PFSK-1 (cell line): Measurements from ENCODE around the gene EMC1.

Experiments used
- FOXP2 ChIP-seq: optimal IDR thresholded peaks from 2 replicates; pipeline ENCODE3; 2011; ENCODE audit warnings: borderline replicate concordance, control low read depth, inconsistent platforms; ENCODE audit not compliant: insufficient read depth; ENCODE audit errors: extremely low read length, extremely low read depth
- POLR2AphosphoS5 ChIP-seq: IDR thresholded peaks from 2 replicates; pipeline ENCODE4 v1.6.1; 2012; ENCODE audit warnings: low read depth, mild to moderate bottlenecking, control low read depth, low read length, moderate library complexity
- REST ChIP-seq, 2 experiments: IDR thresholded peaks; 2 replicates each; pipeline versions ENCODE4 v1.6.1 to v1.8.0; 2011 to 2012; ENCODE audit warnings: low read depth in 2 of 2, low read length in 2 of 2, control low read depth in 1 of 2, inconsistent platforms in 1 of 2, mild to moderate bottlenecking in 1 of 2, moderate library complexity in 1 of 2; ENCODE audit not compliant: insufficient read depth in 1 of 2
- SIN3A ChIP-seq: IDR thresholded peaks from 2 replicates; pipeline ENCODE4 v1.6.1; 2012; ENCODE audit warnings: mild to moderate bottlenecking, low read length, moderate library complexity, borderline replicate concordance; ENCODE audit not compliant: insufficient read depth
- TAF1 ChIP-seq: IDR thresholded peaks from 2 replicates; pipeline ENCODE4 v1.6.1; 2012; ENCODE audit warnings: low read length, control low read depth, borderline replicate concordance; ENCODE audit not compliant: insufficient read depth

Gene EMC1

DNA sequence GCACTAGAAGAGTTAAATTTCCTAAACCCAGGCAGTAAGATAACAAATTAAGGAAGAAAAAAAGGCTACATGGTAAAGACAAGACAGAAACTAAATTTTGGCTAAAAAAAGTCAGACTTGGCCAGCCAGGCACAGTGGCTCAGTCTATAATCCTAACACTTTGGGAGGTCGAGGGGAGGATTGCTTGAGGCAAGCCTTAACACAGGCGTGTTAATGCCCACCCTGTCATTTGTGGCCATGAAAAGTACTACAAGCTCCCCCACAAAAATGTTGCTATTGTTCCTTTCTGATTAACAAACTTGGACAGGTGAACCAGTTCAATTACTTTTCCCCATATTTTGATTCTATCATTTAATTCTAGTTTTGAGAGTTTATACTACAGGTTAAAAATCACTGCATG lies 73.5 kb downstream of the EMC1 start:
- no peak for TF ChIP-seq POLR2AphosphoS5
- no peak for TF ChIP-seq REST (IDR thresholded peaks at IDR 0.05; ENCODE audit: insufficient read depth in 1 of 2, low read depth in 2 of 2, low read length in 2 of 2)
- no peak for TF ChIP-seq FOXP2
- TF ChIP-seq SIN3A: no peak
- TF ChIP-seq TAF1: no peak

DNA sequence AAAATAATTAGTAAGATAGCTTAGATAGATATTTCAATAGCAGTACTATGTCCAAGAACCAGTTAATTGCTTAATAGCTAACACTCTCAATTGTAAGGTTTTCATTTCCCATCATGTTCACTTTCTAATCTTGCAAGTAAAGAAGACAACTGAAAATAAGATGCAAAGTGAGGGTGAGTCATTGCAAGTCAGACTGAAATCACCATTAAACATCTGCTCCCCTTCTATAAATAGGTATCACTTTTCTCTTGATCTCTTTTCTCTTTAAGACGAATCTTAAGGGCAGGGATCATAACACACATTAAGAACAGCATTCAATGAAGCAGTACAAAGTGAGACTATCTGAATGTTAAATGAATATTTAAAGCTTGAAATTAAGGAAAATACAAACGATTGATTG lies 81.7 kb downstream of the EMC1 start:
- TF ChIP-seq SIN3A (no peak), FOXP2 (no peak), REST (IDR thresholded peaks at IDR 0.05; ENCODE audit: insufficient read depth in 1 of 2, low read depth in 2 of 2, low read length in 2 of 2) (no peak), POLR2AphosphoS5 (no peak), TAF1 (no peak)

DNA sequence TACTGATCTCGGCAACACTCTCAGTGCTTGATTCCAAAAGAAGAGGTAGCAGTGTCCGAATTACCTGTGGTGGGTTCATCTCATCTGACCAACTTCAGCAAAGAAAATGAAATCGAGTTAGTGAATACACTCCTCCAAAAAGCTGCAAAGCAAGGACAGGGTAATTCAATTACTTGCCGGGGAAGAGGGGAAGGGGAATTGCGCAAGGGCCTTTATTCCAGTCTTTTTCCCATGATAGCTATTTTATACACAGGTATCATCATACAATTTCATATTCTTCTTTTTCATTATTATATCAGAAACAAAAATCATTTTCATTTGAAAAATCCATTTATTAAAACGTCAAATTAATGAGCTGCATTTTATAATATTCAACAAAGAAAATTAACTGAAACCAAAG lies 84.2 kb downstream of the EMC1 start:
- TF ChIP-seq REST (IDR thresholded peaks at IDR 0.05; ENCODE audit: insufficient read depth in 1 of 2, low read depth in 2 of 2, low read length in 2 of 2): no peak
- no peak for TF ChIP-seq FOXP2
- TF ChIP-seq POLR2AphosphoS5: no peak
- TF ChIP-seq TAF1: no peak
- no peak for TF ChIP-seq SIN3A

DNA sequence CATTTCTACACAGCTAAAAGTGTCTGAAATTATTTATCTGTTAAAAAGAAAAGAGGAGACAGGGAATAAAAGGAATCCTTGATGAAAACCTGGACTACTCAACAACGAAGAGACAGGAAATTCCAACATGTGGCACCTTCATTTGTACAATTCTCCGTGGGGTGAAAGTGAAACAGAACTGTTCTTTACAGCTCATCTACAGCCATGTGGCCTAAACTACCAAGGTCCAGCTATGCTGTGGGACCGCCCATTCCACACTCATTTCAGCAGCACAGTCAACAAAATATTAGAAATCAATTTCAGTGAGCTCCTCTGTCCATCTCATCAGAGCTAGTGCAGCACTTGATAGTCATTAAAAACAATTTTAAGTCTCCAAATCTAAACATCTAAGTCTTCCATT lies 85.3 kb downstream of the EMC1 start:
- no peak for TF ChIP-seq POLR2AphosphoS5
- TF ChIP-seq FOXP2: no peak
- TF ChIP-seq REST (IDR thresholded peaks at IDR 0.05; ENCODE audit: insufficient read depth in 1 of 2, low read depth in 2 of 2, low read length in 2 of 2): no peak
- no peak for TF ChIP-seq SIN3A
- no peak for TF ChIP-seq TAF1
